Psoas muscle (tissue), 8 donors: ENCODE data around the gene ZIC4. TPM values are rescaled to one million over a fixed set of nuclear protein-coding genes. Genes with fewer than 3 reads are reported as not detected.

Source experiments
- ATAC-seq, 4 donors: fragments of 200-7000 bp; cut with Tn5 transposase; one replicate each; pipeline ENCODE4 v1.9.1; 2020; ENCODE audit warnings: moderate library complexity in 3 of 4, mild to moderate bottlenecking in 2 of 4
- DNase-seq, 2 donors: peaks; one replicate each; pipeline ENCODE4 v3.0.0-alpha.2; 2020
- H3K27ac ChIP-seq: fragments of 200-600 bp; one replicate; pipeline ENCODE4 v1.8.0; 2022
- H3K27me3 ChIP-seq, 3 donors: fragments of 200-600 bp in 1 of 3; one replicate each; pipeline versions ENCODE4 v1.6.1 to v1.8.0; 2013 to 2022; ENCODE audit warnings: low read length in 2 of 3, mild to moderate bottlenecking in 2 of 3, moderate library complexity in 1 of 3; ENCODE audit not compliant: insufficient read depth in 3 of 3
- H3K36me3 ChIP-seq, 2 donors: fragments of 200-600 bp in 1 of 2; one replicate each; pipeline versions ENCODE4 v1.6.1 to v1.8.0; 2013 to 2022; ENCODE audit warnings: low read depth in 1 of 2, mild to moderate bottlenecking in 1 of 2, moderate library complexity in 1 of 2; ENCODE audit not compliant: insufficient read depth in 1 of 2
- H3K4me1 ChIP-seq: fragments of 200-600 bp; one replicate; pipeline ENCODE4 v1.8.0; 2022
- H3K4me3 ChIP-seq: fragments of 200-600 bp; one replicate; pipeline ENCODE4 v1.8.0; 2022; ENCODE audit warnings: mild to moderate bottlenecking
- H3K9me3 ChIP-seq: fragments of 200-600 bp; one replicate; pipeline ENCODE4 v1.8.0; 2022
- CTCF ChIP-seq: fragments of 200-600 bp; IDR thresholded peaks from one replicate; pipeline ENCODE4 v1.8.0; 2022; ENCODE audit warnings: antibody characterized with exemption
- WGBS, 3 donors: extraction: QIAGEN DNeasy Blood & Tissue Kit; methylation state at CpG; one replicate each; pipeline versions ENCODE4 v1.1.6 to v1.1.7; 2013; 5-methylcytosine and 5-hydroxymethylcytosine counted together
- intact Hi-C, 2 donors: fragments of 100-400 bp; cut with DNase I; formaldehyde crosslinking; loops; one replicate each; pipeline versions ENCODE4 v1.11.0 to v1.14.2; 2022
- polyA plus RNA-seq, 3 donors: library from polyadenylated mRNA; stranded (reverse); fragments of 200-250 nt; gene quantifications; one replicate each; pipeline ENCODE4 v1.2.3, GENCODE V29; 2013
- total RNA-seq, 4 donors: library from RNA; stranded (reverse); fragmentation: NEBNext Ultra II Directional in 2 of 4; extraction: Animal tissue kit (Norgen Biotek cat#: 25700) in 2 of 4; gene quantifications; one replicate each; pipeline versions ENCODE4 v1.2.1 to v1.2.4, GENCODE V29; 2021 to 2023
- donor health status: healthy with polysubstance abuse.
- donor health status: DM: no; HTN: no; CAD: no; lungs with moderate emphysema.
- donor health status: Bipolar disorder and iron deficiency.
- donor health status: healthy.
- donor health status: DM: yes; HTN: yes; CAD: no.
- donor health status: DM: no; HTN: no; CAD: no.
- donor health status: DM: no; HTN: no; CAD: no.
- donor health status: DM: yes; HTN: yes; CAD: no.

The ZIC4 gene
- total and polyA plus RNA-seq, 7 donors: 0.10 to 1.00 (median 0.46) TPM

GRCh38 chr3:147425388-147425850, 19.1 kb upstream of the ZIC4 start:
- Histone ChIP-seq H3K4me1 (no peaks in the 10 kb centered on the region), H3K9me3 (no peaks in the 10 kb centered on the region), H3K27me3 (peaks cover 1 to 29% (median 9%) of the 10 kb centered on the region in 3 donors), H3K4me3 (no peak overlapping the region), H3K36me3 (no peaks in the 10 kb centered on the region), H3K27ac (no peak overlapping the region)
- intact Hi-C loops: no loop called here
- TF ChIP-seq CTCF: no peak
- 59 to 66% (median 65%) methylated on average over 1 of the region's 1 CpG for WGBS, 3 donors
- DNase-seq (no peak), ATAC-seq (no peak)

- H3K4me3 ChIP-seq: no peak overlapping the region
- no peaks in the 10 kb centered on the region for H3K36me3 ChIP-seq
- H3K9me3 ChIP-seq: no peaks in the 10 kb centered on the region
- 58 to 65% (median 65%) methylated on average over 14 of the region's 14 CpGs for WGBS, 3 donors
- ATAC-seq (no peak), DNase-seq (no peak)
- TF ChIP-seq CTCF: no peak
- intact Hi-C loops: no loop called here
- no peaks in the 10 kb centered on the region for H3K4me1 ChIP-seq
- peaks cover 0 to 35% (median 11%) of the 10 kb centered on the region in 3 donors for H3K27me3 ChIP-seq
- H3K27ac ChIP-seq: no peak overlapping the region
Observed at GRCh38 chr3:147424581-147425387, 18.4 kb upstream of the ZIC4 start.

- intact Hi-C loops: no loop called here
- ATAC-seq: no peak
- 49 to 66% (median 63%) methylated on average over 33 of the region's 33 CpGs for WGBS, 3 donors
- Histone ChIP-seq H3K27me3 (peaks cover 0 to 38% (median 11%) of the 10 kb centered on the region in 3 donors), H3K27ac (no peak overlapping the region), H3K9me3 (no peaks in the 10 kb centered on the region), H3K36me3 (no peaks in the 10 kb centered on the region), H3K4me3 (no peak overlapping the region), H3K4me1 (no peaks in the 10 kb centered on the region)
- TF ChIP-seq CTCF: no peak
- DNase-seq: no peak
Observed at GRCh38 chr3:147423798-147424580, 17.6 kb upstream of the ZIC4 start.

- 42 to 59% (median 51%) methylated on average over 3 of the region's 3 CpGs for WGBS, 3 donors
- Histone ChIP-seq H3K27me3 (peaks cover 0 to 41% (median 11%) of the 10 kb centered on the region in 3 donors), H3K4me1 (no peaks in the 10 kb centered on the region), H3K27ac (no peak overlapping the region), H3K9me3 (no peaks in the 10 kb centered on the region), H3K4me3 (no peak overlapping the region), H3K36me3 (no peaks in the 10 kb centered on the region)
- no peak for TF ChIP-seq CTCF
- DNase-seq (no peak), ATAC-seq (no peak)
- intact Hi-C loops: no loop called here
Observed at GRCh38 chr3:147423537-147423797, 17.1 kb upstream of the ZIC4 start.
